Neutrophil (primary cell): ENCODE data around the gene DLG4.

Experiments used
- H3K27ac ChIP-seq: fragments of 200-600 bp; sonication (generic); 2 replicates; pipeline ENCODE4 v1.5.1; 2016; ENCODE audit warnings: mild to moderate bottlenecking, moderate library complexity
- H3K27me3 ChIP-seq: fragments of 200-600 bp; sonication (generic); 2 replicates; pipeline ENCODE4 v1.6.0; 2016; ENCODE audit warnings: mild to moderate bottlenecking
- H3K36me3 ChIP-seq: fragments of 200-600 bp; sonication (generic); 2 replicates; pipeline ENCODE4 v1.5.1; 2017
- H3K4me1 ChIP-seq, 2 experiments: fragments of 200-600 bp in 1 of 2; sonication (generic) in 1 of 2; 1 replicate in 1 of 2; 2 replicates in 1 of 2; pipeline versions ENCODE4 v1.5.1 to v1.6.1; 2013 to 2016; ENCODE audit warnings: low read depth in 1 of 2, low read length in 1 of 2, mild to moderate bottlenecking in 1 of 2, moderate library complexity in 1 of 2; ENCODE audit not compliant: control insufficient read depth in 1 of 2, insufficient read depth in 1 of 2
- H3K4me3 ChIP-seq, 2 experiments: fragments of 200-600 bp in 1 of 2; sonication (generic) in 1 of 2; 1 replicate in 1 of 2; 2 replicates in 1 of 2; pipeline ENCODE4 v1.5.1; 2013 to 2016; ENCODE audit warnings: low read depth in 1 of 2, low read length in 1 of 2, mild to moderate bottlenecking in 1 of 2, moderate library complexity in 1 of 2
- H3K9me3 ChIP-seq: fragments of 200-600 bp; sonication (generic); 2 replicates; pipeline ENCODE4 v1.5.1; 2016
- CTCF ChIP-seq: fragments of 200-600 bp; sonication (generic); IDR thresholded peaks from 2 replicates; pipeline ENCODE4 v1.5.1; 2016; ENCODE audit warnings: antibody characterized with exemption

The DLG4 gene

DNA sequence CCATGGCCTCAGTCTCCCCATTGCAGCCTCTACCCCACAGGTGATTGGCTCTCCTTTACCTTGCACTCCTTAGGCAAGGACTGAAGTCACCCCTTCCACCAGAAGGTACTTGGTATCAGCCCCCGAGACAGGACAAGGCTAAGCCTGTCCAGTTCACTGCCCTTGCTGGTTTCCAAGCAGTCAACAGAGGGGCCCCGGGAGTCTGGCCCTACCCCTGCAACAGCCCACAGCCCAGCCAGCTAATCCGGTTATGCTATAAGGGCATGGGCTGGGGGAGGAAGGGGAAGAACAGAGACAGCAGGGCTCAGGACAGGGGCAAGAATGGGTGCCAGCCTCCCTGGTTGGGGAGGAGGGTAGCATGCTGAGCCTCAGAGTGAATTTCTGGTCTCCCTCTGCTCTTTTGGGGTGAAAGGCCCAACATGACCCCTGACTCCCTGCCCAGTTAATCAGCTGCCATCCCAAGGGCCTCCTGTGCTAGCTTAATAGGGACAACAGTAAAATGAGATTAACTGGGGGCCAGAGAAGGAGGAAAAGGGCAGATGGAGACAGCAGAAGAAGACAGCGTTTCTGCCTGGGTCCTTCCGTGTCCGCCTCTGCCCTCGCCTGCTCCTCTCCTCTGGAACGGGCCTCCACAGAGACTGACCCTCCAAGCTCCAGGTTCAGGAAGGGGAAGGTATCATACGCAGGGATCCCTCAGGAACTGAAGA lies 10.7 kb downstream of the DLG4 start:
- Histone ChIP-seq H3K4me3 (no peak overlapping the region), H3K9me3 (no peaks in the 10 kb centered on the region), H3K4me1 (peaks cover 14% of the 10 kb centered on the region in 2 experiments), H3K27ac (no peak overlapping the region), H3K36me3 (no peaks in the 10 kb centered on the region), H3K27me3 (peaks cover 5% of the 10 kb centered on the region)
- TF ChIP-seq CTCF: no peak

DNA sequence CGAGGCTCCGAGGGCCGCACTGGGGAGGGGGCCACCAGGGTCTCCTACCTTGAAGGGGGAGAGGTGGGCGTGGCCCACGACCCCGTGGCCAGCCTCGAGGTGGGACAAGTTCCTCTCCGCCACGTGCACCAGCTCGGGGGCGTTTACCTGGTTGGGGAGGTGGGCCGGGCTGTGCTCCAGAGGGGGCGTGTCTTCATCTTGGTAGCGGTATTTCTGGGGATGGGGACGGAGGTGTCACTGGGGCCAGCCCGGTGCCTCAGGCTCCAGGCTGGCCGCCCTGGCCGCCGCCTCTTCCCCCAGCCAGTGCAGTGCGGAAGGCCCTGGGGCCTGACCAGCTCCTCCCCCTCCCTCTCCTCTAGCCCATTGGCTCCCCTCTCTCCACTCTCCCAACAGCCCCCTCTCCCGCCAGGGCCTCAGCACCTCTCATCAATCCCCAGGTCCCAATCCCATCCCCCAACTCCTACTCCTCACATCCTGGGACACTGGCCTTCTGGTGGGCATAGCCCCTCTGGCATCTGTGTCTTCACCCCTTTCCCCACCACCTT lies 11.5 kb downstream of the DLG4 start:
- Histone ChIP-seq H3K36me3 (no peaks in the 10 kb centered on the region), H3K4me1 (peaks cover 9 to 12% of the 10 kb centered on the region in 2 experiments), H3K27ac (no peak overlapping the region), H3K4me3 (no peak overlapping the region), H3K9me3 (no peaks in the 10 kb centered on the region), H3K27me3 (peaks cover 5% of the 10 kb centered on the region)
- no peak for TF ChIP-seq CTCF

GRCh38 chr17:7207120-7208001 lies 12.3 kb downstream of the DLG4 start:
- H3K27ac ChIP-seq: no peak overlapping the region

GRCh38 chr17:7205561-7205960 lies 14.1 kb downstream of the DLG4 start:
- H3K27me3 ChIP-seq: no peaks in the 10 kb centered on the region
- H3K4me3 ChIP-seq: no peak overlapping the region
- TF ChIP-seq CTCF: no peak
- no peak overlapping the region for H3K27ac ChIP-seq
- no peaks in the 10 kb centered on the region for H3K36me3 ChIP-seq
- peaks cover 9 to 12% of the 10 kb centered on the region in 2 experiments for H3K4me1 ChIP-seq
- no peaks in the 10 kb centered on the region for H3K9me3 ChIP-seq

More at GRCh38 chr17:7207120-7208001, 12.3 kb downstream of the DLG4 start:
- no peak for TF ChIP-seq CTCF
- Histone ChIP-seq H3K4me3 (no peak overlapping the region), H3K27me3 (peaks cover 5% of the 10 kb centered on the region), H3K36me3 (no peaks in the 10 kb centered on the region), H3K4me1 (peaks cover 9 to 12% of the 10 kb centered on the region in 2 experiments), H3K9me3 (no peaks in the 10 kb centered on the region)

GRCh38 chr17:7204828-7205461 lies 14.7 kb downstream of the DLG4 start:
- peaks cover 9 to 12% of the 10 kb centered on the region in 2 experiments for H3K4me1 ChIP-seq
- H3K9me3 ChIP-seq: no peaks in the 10 kb centered on the region
- H3K27me3 ChIP-seq: no peaks in the 10 kb centered on the region
- TF ChIP-seq CTCF: no peak
- H3K36me3 ChIP-seq: no peaks in the 10 kb centered on the region
- H3K27ac ChIP-seq: no peak overlapping the region
- peak overlapping the region; percentile 45 to 67 for H3K4me3 ChIP-seq
